ENCODE results near the gene FOXL2NB.

FOXL2NB gene

DNA sequence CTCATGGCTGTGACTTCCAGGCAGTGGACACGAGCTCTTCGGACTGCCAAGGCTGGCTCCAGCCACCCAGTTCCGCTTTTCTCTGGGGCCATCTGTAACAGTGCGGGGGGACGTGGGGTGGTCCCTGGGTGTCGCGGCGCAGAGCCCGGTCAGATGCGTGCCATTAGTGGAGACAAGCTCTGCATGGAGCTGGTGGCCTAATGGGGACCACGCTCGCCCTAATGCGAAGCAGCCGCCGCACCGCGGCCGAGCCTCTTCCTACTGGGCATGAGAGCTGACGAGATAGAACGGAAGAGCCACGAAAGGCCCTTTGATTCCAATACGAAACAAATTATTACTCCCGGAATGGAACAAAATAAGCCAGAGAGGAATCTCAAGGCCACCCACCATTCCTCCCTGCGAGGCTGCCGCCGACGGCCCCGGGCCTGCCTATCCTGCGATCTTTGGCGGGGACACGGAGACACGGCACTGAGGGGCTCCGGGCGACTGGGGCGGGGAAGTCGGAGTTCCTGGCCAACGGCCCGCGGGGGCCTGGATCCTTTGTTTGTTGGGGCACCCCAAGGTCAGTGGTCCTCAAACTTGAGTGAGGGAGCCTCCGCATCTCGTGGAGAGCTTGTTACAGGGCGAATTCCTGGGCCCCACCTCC, 18.2 kb upstream of the FOXL2NB start:
- DNase-seq (ENCODE audit: low read depth in 2 of 2): no peak

- no peak for DNase-seq (ENCODE audit: low read depth in 2 of 2)
Measured at GRCh38 chr3:138933068-138933668, 13.8 kb upstream of the FOXL2NB start.

DNA sequence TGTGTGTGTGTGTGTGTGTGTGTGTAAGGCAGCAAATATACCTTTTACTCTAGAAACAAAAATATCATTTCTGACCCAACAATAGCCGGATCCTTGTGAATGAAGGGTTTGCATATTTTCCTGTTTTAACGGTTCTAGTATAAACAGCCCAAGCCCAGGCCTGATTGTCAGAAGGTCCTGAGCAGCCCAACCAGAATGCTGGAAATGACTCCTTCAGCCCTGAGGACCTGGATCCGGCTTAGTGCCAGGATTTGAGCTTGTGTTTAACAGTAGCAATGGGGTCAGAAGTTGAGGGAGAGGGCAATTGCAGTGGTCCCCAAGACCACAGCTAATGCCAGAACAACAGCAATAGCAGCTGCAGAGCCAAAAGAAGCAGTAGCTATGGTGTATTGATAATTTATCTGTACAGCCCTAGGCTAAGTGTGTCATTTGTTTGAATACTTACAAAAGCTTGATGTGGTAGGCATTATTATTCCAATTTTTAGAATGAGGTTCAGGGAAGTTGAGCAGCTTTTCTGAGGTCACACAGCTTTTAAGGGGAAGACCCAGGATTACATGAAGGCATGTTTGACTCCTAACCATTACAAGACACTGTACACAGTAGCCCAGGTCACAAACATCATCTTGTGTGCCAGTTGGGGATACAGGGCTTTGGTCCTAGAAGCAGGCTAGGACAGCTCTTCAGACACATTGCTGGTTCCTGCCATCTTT, 12.9 kb upstream of the FOXL2NB start:
- DNase-seq (ENCODE audit: low read depth in 2 of 2): no peak

DNA sequence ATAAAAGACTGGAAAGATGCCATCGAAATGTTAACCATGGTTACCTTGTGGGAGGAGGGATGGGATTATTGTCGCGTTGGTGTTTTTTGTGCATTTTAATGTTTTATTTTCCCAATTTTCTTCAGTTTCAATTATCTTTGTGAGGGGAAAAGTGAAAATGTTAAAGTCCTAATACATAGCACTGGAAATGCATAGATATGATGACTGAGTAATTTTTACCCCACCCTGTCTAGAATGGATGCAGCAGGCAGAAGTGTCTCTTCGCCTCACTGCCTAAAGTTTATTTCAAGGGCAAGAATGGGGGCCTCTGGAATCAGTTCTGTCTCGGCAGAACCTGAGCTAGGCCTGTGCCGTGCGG, 11.5 kb upstream of the FOXL2NB start:
- no peak for DNase-seq (ENCODE audit: low read depth in 2 of 2)

DNA sequence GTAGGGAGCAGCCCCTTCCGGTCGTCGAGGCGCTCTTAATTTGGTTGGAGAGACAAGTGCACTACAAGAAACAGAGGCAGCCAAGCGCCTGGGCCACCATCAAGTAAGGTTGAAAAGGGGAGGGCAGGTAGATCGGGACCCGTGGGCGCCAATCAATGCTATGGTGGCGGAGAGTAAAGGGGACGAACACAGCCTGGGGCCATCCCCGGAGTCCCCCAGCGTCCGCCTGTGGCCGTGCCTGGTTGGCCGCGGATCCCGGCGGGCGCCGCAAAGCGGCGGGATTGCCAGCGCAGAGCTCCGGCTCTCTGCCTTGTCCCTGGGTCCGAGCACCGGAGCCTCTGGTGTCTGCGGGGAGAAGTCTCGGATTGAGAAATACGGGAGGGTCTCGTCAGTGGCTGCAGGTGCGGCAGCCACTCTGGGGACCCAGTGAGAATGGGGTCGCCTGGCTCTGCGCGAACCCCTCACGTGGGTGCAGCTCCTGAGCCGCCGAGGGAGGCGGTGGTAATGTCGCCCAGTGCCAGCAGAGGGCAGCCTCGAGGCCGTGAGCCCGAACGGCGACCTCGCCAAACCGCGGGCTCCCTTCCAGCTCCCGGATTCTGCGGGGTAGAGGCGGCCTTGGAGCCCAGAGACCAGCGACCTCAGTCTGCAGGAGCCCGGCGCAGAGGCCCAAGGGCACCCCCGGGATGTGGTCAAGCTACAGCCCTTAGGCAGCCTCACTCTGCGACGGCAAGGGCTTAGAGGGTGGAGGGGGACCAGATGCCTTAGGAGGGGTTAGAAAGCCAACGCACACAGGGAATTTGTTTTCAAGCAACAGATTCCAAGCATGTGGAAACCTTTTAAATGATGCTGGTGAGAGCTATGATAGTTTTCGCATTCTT, 10.9 kb upstream of the FOXL2NB start:
- no peak for DNase-seq (ENCODE audit: low read depth in 2 of 2)

GRCh38 chr3:138936741-138937689, 10.0 kb upstream of the FOXL2NB start:
- DNase-seq (ENCODE audit: low read depth in 2 of 2): no peak

GRCh38 chr3:138937690-138938055, 9.3 kb upstream of the FOXL2NB start:
- DNase-seq (ENCODE audit: low read depth in 2 of 2): no peak

DNA sequence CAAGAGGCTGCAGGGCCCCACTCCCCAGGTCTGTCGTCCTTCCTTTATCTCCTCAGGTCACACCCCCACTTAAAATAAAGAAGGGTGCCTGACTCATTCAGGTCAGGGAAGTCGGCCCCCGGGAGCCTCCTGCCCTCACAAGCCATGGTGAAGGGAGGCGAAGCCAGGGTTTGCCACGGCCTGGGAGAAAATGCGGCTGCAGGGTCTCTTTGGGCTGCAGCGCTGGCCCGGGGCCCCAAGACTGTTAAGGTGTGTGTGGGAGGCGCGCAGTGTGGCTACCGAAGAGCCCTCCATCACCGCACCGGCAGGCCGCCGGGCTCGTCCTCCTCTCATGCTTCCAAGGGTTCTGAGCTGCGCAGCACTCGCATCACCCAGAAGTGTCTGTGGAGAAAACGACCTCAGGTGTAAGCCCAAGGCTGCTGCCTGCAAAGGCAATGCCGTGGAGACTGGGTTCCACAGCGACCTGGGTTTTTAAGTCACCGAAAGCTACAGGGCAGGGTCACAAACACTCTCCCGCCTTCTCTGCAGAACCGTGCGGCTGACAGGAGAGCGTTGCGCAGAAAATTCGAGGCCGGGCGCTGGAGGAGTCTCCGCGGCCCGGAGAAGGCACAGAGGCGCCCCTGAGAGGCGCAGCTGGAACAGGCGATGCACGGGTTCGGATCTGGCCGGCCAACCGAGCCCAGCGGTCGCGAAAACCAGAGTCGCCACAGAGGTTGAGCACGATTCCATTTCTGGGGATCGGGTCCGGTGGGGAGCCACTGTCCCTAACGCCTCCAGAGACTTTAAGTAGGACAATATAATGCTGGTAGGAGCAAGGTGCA, 8.8 kb upstream of the FOXL2NB start:
- DNase-seq (ENCODE audit: low read depth in 2 of 2): no peak

DNA sequence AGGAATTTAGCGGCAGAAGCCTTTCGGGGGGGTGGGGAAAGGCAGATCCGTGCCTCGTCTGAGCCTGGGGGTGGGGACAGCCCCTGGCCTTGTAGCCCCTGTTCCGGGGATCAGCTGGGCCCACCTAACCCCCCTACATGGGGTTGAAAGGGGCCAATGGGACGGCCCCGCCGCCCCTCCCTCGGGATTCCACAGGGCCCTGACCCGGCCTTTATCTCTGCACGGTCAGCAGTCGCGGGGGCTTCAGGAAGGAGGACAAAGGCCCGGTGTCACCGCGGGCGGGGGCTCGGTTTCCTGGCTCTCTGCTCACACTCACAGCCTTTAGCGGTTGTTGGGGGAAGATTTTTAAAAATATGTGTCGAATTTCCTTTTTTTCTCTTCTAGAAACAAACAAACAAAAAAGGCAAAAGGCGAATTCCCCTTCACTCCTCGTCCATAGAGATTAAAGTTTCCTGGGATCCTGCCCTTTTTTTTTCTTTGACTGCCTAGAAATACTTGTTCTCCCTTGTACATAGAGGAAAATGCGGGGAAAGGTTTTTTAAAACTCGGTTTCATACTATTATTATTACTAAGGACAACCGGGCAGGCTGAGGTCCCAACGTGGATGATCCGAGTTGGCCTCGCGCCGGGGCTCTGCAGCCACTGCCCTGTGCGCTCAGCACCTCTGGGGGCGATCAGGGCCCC, 8.0 kb upstream of the FOXL2NB start:
- DNase-seq (ENCODE audit: low read depth in 2 of 2): no peak

GRCh38 chr3:138939561-138940241, 7.3 kb upstream of the FOXL2NB start:
- DNase-seq (ENCODE audit: low read depth in 2 of 2): no peak

DNA sequence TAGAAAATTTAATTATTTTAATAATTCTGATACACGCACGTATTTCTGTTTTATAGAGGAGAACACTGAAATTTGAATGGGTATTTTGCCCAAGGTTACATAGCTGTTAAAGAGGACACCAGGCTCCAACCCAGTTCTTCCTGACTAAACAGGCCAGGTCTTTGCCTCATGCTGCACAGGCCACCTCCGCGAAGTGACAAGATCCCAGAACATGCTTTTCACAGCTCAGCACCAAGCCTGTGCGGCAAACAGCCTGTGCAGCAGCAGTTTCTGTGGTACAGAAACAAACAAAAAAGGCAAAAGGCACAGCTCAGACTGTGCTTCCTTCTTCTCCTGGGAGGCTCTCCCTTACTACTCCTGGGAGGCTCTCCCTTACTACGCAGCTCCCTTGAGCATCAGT, 6.6 kb upstream of the FOXL2NB start:
- DNase-seq (ENCODE audit: low read depth in 2 of 2): no peak

- no peak for DNase-seq (ENCODE audit: low read depth in 2 of 2)
Measured at GRCh38 chr3:138941259-138941885, 5.6 kb upstream of the FOXL2NB start.

GRCh38 chr3:138942271-138942670, 4.7 kb upstream of the FOXL2NB start:
- no peak for DNase-seq (ENCODE audit: low read depth in 2 of 2)

DNA sequence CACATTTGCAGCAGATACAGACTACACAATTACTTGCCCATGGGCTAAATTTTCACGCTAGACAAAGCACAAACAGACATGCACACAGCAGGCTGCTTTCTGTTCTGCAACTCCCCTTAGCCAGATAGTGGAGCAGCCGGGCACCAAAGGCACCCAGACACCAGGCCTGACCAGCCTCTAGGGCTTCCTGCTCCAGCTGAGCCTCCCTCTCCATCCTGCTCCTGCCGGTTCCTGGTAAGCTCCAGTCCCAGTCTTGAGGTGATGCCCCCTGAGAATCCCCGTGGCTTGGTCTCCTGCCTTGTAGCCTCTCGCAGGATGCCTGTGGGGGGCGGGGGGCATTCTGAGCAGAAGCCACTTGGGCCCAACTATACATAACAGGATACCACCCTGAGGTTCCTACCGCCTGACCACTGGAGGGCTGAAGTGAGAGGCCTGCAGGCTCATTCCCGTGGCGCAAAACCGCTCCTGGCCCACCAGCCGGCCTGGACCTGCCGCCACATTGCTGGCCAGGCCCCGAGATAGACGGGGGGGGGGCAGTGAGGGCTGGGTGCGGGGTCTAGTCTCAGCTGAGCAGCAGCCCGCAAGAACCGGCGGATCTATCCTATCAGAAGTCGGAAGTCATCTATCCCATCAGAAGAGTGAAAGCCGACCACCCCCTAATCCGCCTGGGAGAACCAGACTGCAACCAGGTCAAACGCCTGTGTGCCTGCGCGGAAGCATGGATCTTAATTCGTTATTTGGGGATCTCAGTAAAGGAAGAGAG, 4.0 kb upstream of the FOXL2NB start:
- DNase-seq (ENCODE audit: low read depth in 2 of 2): no peak

DNA sequence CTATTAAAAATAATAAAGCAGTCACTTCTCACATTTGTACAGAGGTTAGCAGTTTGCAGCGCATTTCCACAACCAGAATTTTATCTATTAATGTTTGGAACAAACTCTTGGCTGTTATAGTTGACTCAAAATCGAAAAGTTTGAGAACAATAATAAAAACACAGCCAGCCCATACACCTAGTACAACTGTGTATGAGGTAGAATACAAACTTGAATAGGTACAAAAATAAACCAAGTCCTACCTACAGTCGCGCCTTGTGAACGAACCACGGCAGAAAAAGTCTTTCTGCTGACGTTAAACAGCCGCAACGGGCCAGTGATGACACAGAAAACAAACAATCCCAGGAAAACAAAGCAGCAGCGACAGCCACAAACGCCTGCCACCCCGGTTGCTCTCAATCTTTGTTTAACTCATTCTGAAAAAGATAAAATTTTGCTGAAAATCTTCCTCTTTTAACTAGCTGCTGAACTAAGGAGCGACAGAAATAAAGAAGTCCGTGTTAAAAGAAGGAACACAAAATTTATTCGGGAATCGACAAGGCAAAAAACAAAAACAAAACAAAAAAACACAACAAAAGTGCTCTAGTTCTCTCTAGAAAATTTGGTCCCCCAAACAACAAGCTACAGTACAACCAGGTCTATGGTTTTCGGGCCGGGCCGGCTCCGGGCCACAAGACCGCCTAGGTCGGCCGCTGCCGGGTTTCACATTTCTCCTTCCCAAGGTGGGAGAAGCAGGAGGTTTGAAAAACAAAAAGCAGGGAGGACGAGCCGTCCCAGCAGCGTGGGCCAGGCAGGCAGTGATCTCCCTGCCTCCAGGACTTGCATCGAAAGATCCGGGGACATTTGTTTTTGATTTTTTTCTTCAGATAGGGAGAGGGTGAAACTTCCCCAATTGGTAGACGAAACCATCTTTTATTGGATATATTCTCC, 3.0 kb upstream of the FOXL2NB start:
- DNase-seq (ENCODE audit: low read depth in 2 of 2): no peak

GRCh38 chr3:138944654-138944928, 2.4 kb upstream of the FOXL2NB start:
- no peak for DNase-seq (ENCODE audit: low read depth in 2 of 2)

Data from fibroblast of skin of left biceps (primary cell).